Liver (tissue), 9 donors: ENCODE data around the gene APOBEC3A. TPM values are rescaled to one million over a fixed set of nuclear protein-coding genes. Genes with fewer than 3 reads are reported as not detected.

Experiments used
- DNase-seq: peaks from one replicate; pipeline ENCODE4 v3.0.0-alpha.2; 2017; ENCODE audit warnings: low spot score
- H3K27ac ChIP-seq, 2 donors: one replicate each; pipeline ENCODE4 v1.7.0; 2013; ENCODE audit warnings: inconsistent platforms in 2 of 2, low read length in 2 of 2, control low read depth in 1 of 2, low read depth in 1 of 2, mild to moderate bottlenecking in 1 of 2
- H3K27me3 ChIP-seq, 4 donors: one replicate each; pipeline versions ENCODE4 v1.6.1 to v1.7.0; 2013; ENCODE audit warnings: low read length in 3 of 4, inconsistent platforms in 1 of 4, mild to moderate bottlenecking in 1 of 4, moderate library complexity in 1 of 4; ENCODE audit not compliant: control insufficient read depth in 4 of 4, insufficient read depth in 4 of 4
- H3K36me3 ChIP-seq, 4 donors: one replicate each; pipeline versions ENCODE4 v1.6.1 to v1.7.0; 2013; ENCODE audit warnings: low read length in 3 of 4, mild to moderate bottlenecking in 3 of 4, low read depth in 1 of 4, moderate library complexity in 1 of 4; ENCODE audit not compliant: control insufficient read depth in 4 of 4, insufficient read depth in 3 of 4
- H3K4me1 ChIP-seq, 4 donors: one replicate each; pipeline versions ENCODE4 v1.6.1 to v1.7.0; 2013; ENCODE audit warnings: low read length in 3 of 4, mild to moderate bottlenecking in 3 of 4, moderate library complexity in 1 of 4; ENCODE audit not compliant: control insufficient read depth in 4 of 4, insufficient read depth in 4 of 4
- H3K4me3 ChIP-seq, 3 donors: one replicate each; pipeline versions ENCODE4 v1.6.1 to v1.7.0; 2013; ENCODE audit warnings: low read length in 3 of 3, control low read depth in 1 of 3, low read depth in 1 of 3, mild to moderate bottlenecking in 1 of 3
- H3K9ac ChIP-seq, 2 donors: one replicate each; pipeline ENCODE4 v1.7.0; 2013; ENCODE audit warnings: low read length in 2 of 2, mild to moderate bottlenecking in 2 of 2, moderate library complexity in 2 of 2, control low read depth in 1 of 2, low read depth in 1 of 2
- H3K9me3 ChIP-seq, 4 donors: one replicate each; pipeline versions ENCODE4 v1.6.1 to v1.7.0; 2013; ENCODE audit warnings: low read length in 3 of 4; ENCODE audit not compliant: control insufficient read depth in 4 of 4
- EGR1 ChIP-seq, 2 donors: IDR thresholded peaks; 2 replicates each; pipeline ENCODE4 v1.6.1; 2016 to 2018; ENCODE audit warnings: antibody characterized with exemption in 2 of 2, low read depth in 2 of 2
- FOXA1 ChIP-seq: IDR thresholded peaks from 2 replicates; pipeline ENCODE4 v1.6.1; 2016; ENCODE audit warnings: antibody characterized with exemption
- FOXA2 ChIP-seq: IDR thresholded peaks from 2 replicates; pipeline ENCODE4 v1.6.1; 2016; ENCODE audit warnings: antibody characterized with exemption
- GABPA ChIP-seq, 2 donors: IDR thresholded peaks in 1 of 2; conservative IDR thresholded peaks in 1 of 2; 2 replicates each; pipeline ENCODE4 v1.6.1; 2016; ENCODE audit warnings: antibody characterized with exemption in 2 of 2, mild to moderate bottlenecking in 1 of 2, moderate library complexity in 1 of 2
- HNF4A ChIP-seq, 2 donors: conservative IDR thresholded peaks; 2 replicates each; pipeline ENCODE4 v1.6.1; 2016; ENCODE audit warnings: antibody characterized with exemption in 2 of 2, mild to moderate bottlenecking in 2 of 2
- HNF4G ChIP-seq: IDR thresholded peaks from 2 replicates; pipeline ENCODE4 v1.6.1; 2016; ENCODE audit warnings: antibody characterized with exemption
- JUND ChIP-seq, 2 donors: IDR thresholded peaks; 2 replicates each; pipeline ENCODE4 v1.6.1; 2016; ENCODE audit warnings: antibody characterized with exemption in 2 of 2
- MAX ChIP-seq: IDR thresholded peaks from 2 replicates; pipeline ENCODE4 v1.6.1; 2016; ENCODE audit warnings: antibody characterized with exemption
- NR2F2 ChIP-seq: IDR thresholded peaks from 2 replicates; pipeline ENCODE4 v1.6.1; 2016; ENCODE audit warnings: antibody characterized with exemption
- RAD21 ChIP-seq, 2 donors: IDR thresholded peaks; 2 replicates each; pipeline ENCODE4 v1.6.1; 2016; ENCODE audit warnings: antibody characterized with exemption in 2 of 2, mild to moderate bottlenecking in 2 of 2
- REST ChIP-seq: IDR thresholded peaks from 2 replicates; pipeline ENCODE4 v1.6.1; 2016; ENCODE audit warnings: antibody characterized with exemption, mild to moderate bottlenecking
- SP1 ChIP-seq: IDR thresholded peaks from 2 replicates; pipeline ENCODE4 v1.6.1; 2018; ENCODE audit warnings: antibody characterized with exemption, mild to moderate bottlenecking
- TAF1 ChIP-seq: conservative IDR thresholded peaks from 2 replicates; pipeline ENCODE4 v1.6.1; 2016; ENCODE audit warnings: antibody characterized with exemption, mild to moderate bottlenecking
- YY1 ChIP-seq: IDR thresholded peaks from 2 replicates; pipeline ENCODE4 v1.6.1; 2016; ENCODE audit warnings: antibody characterized with exemption, mild to moderate bottlenecking
- ZBTB33 ChIP-seq: IDR thresholded peaks from 2 replicates; pipeline ENCODE4 v1.6.1; 2016; ENCODE audit warnings: antibody characterized with exemption
- WGBS: extraction: QIAGEN DNeasy Blood & Tissue Kit; methylation state at CpG from one replicate; pipeline ENCODE4 v1.1.7; 2013; 5-methylcytosine and 5-hydroxymethylcytosine counted together
- polyA plus RNA-seq, 2 donors: library from polyadenylated mRNA; stranded (reverse) in 1 of 2; unstranded in 1 of 2; fragments of 200-250 nt in 1 of 2; fragments of >200 nt in 1 of 2; fragmentation: Nextera tagmentation in 1 of 2; extraction: Ambion mirVana in 1 of 2; gene quantifications; one replicate each; pipeline versions ENCODE4 v1.2.1 to v1.2.3, GENCODE V29; 2013 to 2015
- total RNA-seq, 2 donors: library from RNA; depleted of rRNA; stranded (reverse); fragments of >200 nt; gene quantifications; one replicate each; pipeline ENCODE4 v1.2.3, GENCODE V29; 2014
- TF ChIP-seq, protein P1 (sequence below): fragments of 150-350 bp; IDR thresholded peaks from 2 replicates; pipeline ENCODE4 v1.5.1; 2017; ENCODE audit warnings: improper control_type of control experiment, low read depth, low read length; ENCODE audit not compliant: missing input control
- donor health status: healthy.
- donor health status: healthy.
- donor health status: healthy.
- donor health status: healthy.
- donor health status: healthy.

Gene APOBEC3A
- total and polyA plus RNA-seq, 4 donors, result 0.26 to 8.7 (median 4.6) TPM

DNA sequence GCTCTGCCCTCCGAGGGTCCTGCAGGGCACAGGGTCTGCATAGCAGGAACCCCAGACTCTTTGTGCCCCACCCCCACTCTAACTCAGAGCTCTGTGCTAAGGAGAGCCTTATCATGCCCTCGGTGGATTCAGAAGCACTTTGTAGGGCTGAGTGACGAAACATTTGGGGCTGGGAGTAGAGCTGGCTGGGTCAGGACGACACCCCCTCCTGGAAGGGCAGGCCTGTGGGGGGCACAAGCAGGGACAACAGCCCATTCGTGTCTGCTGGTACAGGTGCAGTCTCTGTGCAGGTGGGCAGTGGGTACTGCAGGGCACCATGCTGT is 8.9 kb downstream of the APOBEC3A start (continued):
- TF ChIP-seq ZBTB33, result no peak

- H3K9me3 ChIP-seq, result no peaks in the 10 kb centered on the region
- no peak for DNase-seq
- H3K4me1 ChIP-seq, result no peaks in the 10 kb centered on the region
- 87% methylated on average over 7 of the region's 7 CpGs for WGBS
- no peak overlapping the region for H3K9ac ChIP-seq
- H3K27ac ChIP-seq, result no peak overlapping the region
- H3K36me3 ChIP-seq, result no peaks in the 10 kb centered on the region
- no peaks in the 10 kb centered on the region for H3K27me3 ChIP-seq
- TF ChIP-seq ZBTB33, result no peak
- no peak for TF ChIP-seq REST
- no peak for TF ChIP-seq MAX
- TF ChIP-seq FOXA1, result no peak
- TF ChIP-seq HNF4A (conservative IDR thresholded peaks at IDR 0.05), result no peak
- TF ChIP-seq GABPA (IDR thresholded peaks at IDR 0.05 in 1 of 2, conservative IDR thresholded peaks at IDR 0.05 in 1 of 2), result no peak
- TF ChIP-seq NR2F2, result no peak
- no peak for TF ChIP-seq TAF1
- TF ChIP-seq EGR1 (IDR thresholded peaks at IDR 0.05; ENCODE audit: low read depth in 2 of 2), result no peak
- TF ChIP-seq FOXA2, result no peak
- TF ChIP-seq RAD21 (IDR thresholded peaks at IDR 0.05), result no peak
- TF ChIP-seq JUND (IDR thresholded peaks at IDR 0.05), result no peak
- no peak for TF ChIP-seq HNF4G
- TF ChIP-seq SP1, result no peak
- TF ChIP-seq, protein P1, sequence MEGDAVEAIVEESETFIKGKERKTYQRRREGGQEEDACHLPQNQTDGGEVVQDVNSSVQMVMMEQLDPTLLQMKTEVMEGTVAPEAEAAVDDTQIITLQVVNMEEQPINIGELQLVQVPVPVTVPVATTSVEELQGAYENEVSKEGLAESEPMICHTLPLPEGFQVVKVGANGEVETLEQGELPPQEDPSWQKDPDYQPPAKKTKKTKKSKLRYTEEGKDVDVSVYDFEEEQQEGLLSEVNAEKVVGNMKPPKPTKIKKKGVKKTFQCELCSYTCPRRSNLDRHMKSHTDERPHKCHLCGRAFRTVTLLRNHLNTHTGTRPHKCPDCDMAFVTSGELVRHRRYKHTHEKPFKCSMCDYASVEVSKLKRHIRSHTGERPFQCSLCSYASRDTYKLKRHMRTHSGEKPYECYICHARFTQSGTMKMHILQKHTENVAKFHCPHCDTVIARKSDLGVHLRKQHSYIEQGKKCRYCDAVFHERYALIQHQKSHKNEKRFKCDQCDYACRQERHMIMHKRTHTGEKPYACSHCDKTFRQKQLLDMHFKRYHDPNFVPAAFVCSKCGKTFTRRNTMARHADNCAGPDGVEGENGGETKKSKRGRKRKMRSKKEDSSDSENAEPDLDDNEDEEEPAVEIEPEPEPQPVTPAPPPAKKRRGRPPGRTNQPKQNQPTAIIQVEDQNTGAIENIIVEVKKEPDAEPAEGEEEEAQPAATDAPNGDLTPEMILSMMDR, result no peak
- no peak for TF ChIP-seq YY1
- no peak overlapping the region for H3K4me3 ChIP-seq
Observed at GRCh38 chr22:38966942-38967341, 9.5 kb downstream of the APOBEC3A start.
